GM12892 (cell line): ENCODE data around the gene IBA57.
"Not testable (repeated sequence)": the region's sequence is repeated elsewhere in the genome, so short reads cannot be mapped to it uniquely, and the experiment has no call there.

ENCODE experiments used
- POLR2A ChIP-seq: IDR thresholded peaks from 2 replicates; pipeline ENCODE4 v1.6.1; 2011; ENCODE audit warnings: low read depth, low read length, control low read depth
- POLR2AphosphoS5 ChIP-seq: IDR thresholded peaks from 2 replicates; pipeline ENCODE4 v1.6.1; 2011; ENCODE audit warnings: low read depth, low read length, control low read depth

GRCh38 chr1:228173528-228174481, 8.2 kb downstream of the IBA57 start:
- TF ChIP-seq POLR2A, POLR2AphosphoS5: not testable (repeated sequence)
